SK-N-SH treated with all-trans-retinoic acid at 6 μM for 48 hours (cell line): Measurements from ENCODE around the gene POU1F1.
A peak's percentile ranks its signal among the peaks of the same experiment; 100 is the strongest.

ENCODE experiments used
- ATAC-seq: fragments of 200-7000 bp; cut with Tn5 transposase; 3 replicates; pipeline ENCODE4 v1.9.1; 2020; ENCODE audit warnings: mild to moderate bottlenecking, moderate library complexity
- ARNTL ChIP-seq: fragments of 450-650 bp; formaldehyde crosslinking; IDR thresholded peaks from 2 replicates; pipeline ENCODE4 v1.5.0; 2020; ENCODE audit warnings: low read depth, mild to moderate bottlenecking, moderate library complexity, borderline replicate concordance
- BACH2 ChIP-seq: fragments of 250-450 bp; sonication (Bioruptor Pico); IDR thresholded peaks from 2 replicates; pipeline ENCODE4 v1.9.0; 2021; ENCODE audit warnings: mild to moderate bottlenecking, borderline replicate concordance
- CSDC2 ChIP-seq: fragments of 250-450 bp; sonication (Bioruptor Pico); IDR thresholded peaks from 2 replicates; pipeline ENCODE4 v1.5.0; 2020; ENCODE audit warnings: mild to moderate bottlenecking, moderate library complexity
- ESRRG ChIP-seq: fragments of 250-450 bp; sonication (Bioruptor Pico); IDR thresholded peaks from 2 replicates; pipeline ENCODE4 v1.6.1; 2021; ENCODE audit warnings: mild to moderate bottlenecking
- GLIS3 ChIP-seq: fragments of 250-450 bp; sonication (Bioruptor Pico); IDR thresholded peaks from 2 replicates; pipeline ENCODE4 v1.5.0; 2020; ENCODE audit warnings: mild to moderate bottlenecking, moderate library complexity
- ISL1 ChIP-seq: fragments of 250-450 bp; sonication (Bioruptor Pico); IDR thresholded peaks from 2 replicates; pipeline ENCODE4 v2.1.2; 2022; ENCODE audit warnings: mild to moderate bottlenecking, moderate library complexity
- OSR1 ChIP-seq: fragments of 250-450 bp; sonication (Bioruptor Pico); IDR thresholded peaks from 2 replicates; pipeline ENCODE4 v1.8.0; 2022; ENCODE audit warnings: moderate library complexity, mild to moderate bottlenecking, inconsistent platforms
- PPARA ChIP-seq: fragments of 250-450 bp; sonication (Bioruptor Pico); IDR thresholded peaks from 2 replicates; pipeline ENCODE4 v1.5.0; 2020; ENCODE audit warnings: mild to moderate bottlenecking, borderline replicate concordance
- RARB ChIP-seq: fragments of 250-450 bp; sonication (Bioruptor Pico); IDR thresholded peaks from 2 replicates; pipeline ENCODE4 v1.8.0; 2021; ENCODE audit warnings: mild to moderate bottlenecking, moderate library complexity
- TOX ChIP-seq: fragments of 250-450 bp; sonication (Bioruptor Pico); IDR thresholded peaks from 2 replicates; pipeline ENCODE4 v1.8.0; 2021; ENCODE audit warnings: mild to moderate bottlenecking, moderate library complexity, borderline replicate concordance
- ZC3H10 ChIP-seq: fragments of 250-450 bp; sonication (Bioruptor Pico); IDR thresholded peaks from 2 replicates; pipeline ENCODE4 v1.5.1; 2021; ENCODE audit warnings: mild to moderate bottlenecking, moderate library complexity
- ZFP3 ChIP-seq: fragments of 250-450 bp; sonication (Bioruptor Pico); IDR thresholded peaks from 2 replicates; pipeline ENCODE4 v1.5.0; 2020; ENCODE audit warnings: mild to moderate bottlenecking, moderate library complexity
- ZNF565 ChIP-seq: fragments of 450-650 bp; formaldehyde crosslinking; conservative IDR thresholded peaks from 2 replicates; pipeline ENCODE4 v1.5.0; 2020; ENCODE audit warnings: low read depth, mild to moderate bottlenecking, moderate library complexity
- ZNF70 ChIP-seq: fragments of 450-650 bp; formaldehyde crosslinking; IDR thresholded peaks from 2 replicates; pipeline ENCODE4 v1.5.0; 2020; ENCODE audit warnings: mild to moderate bottlenecking, moderate library complexity
- ZNF8 ChIP-seq: fragments of 450-650 bp; formaldehyde crosslinking; IDR thresholded peaks from 2 replicates; pipeline ENCODE4 v1.5.0; 2020; ENCODE audit warnings: mild to moderate bottlenecking, moderate library complexity
- TF ChIP-seq, protein P1 (sequence below): fragments of 250-450 bp; sonication (Bioruptor Pico); IDR thresholded peaks from 2 replicates; pipeline ENCODE4 v1.5.1; 2021; ENCODE audit warnings: mild to moderate bottlenecking, moderate library complexity
- TF ChIP-seq, protein P2 (sequence below): fragments of 250-450 bp; sonication (Bioruptor Pico); IDR thresholded peaks from 2 replicates; pipeline ENCODE4 v1.8.0; 2020; ENCODE audit warnings: mild to moderate bottlenecking, moderate library complexity, borderline replicate concordance
- TF ChIP-seq, protein P3 (sequence below): fragments of 250-450 bp; sonication (Bioruptor Pico); IDR thresholded peaks from 2 replicates; pipeline ENCODE4 v1.5.0; 2020; ENCODE audit warnings: mild to moderate bottlenecking, moderate library complexity
- TF ChIP-seq, protein P4 (sequence below): fragments of 250-450 bp; sonication (Bioruptor Pico); IDR thresholded peaks from 2 replicates; pipeline ENCODE4 v1.8.0; 2021; ENCODE audit warnings: low read depth, mild to moderate bottlenecking, moderate library complexity, borderline replicate concordance

Gene POU1F1

DNA sequence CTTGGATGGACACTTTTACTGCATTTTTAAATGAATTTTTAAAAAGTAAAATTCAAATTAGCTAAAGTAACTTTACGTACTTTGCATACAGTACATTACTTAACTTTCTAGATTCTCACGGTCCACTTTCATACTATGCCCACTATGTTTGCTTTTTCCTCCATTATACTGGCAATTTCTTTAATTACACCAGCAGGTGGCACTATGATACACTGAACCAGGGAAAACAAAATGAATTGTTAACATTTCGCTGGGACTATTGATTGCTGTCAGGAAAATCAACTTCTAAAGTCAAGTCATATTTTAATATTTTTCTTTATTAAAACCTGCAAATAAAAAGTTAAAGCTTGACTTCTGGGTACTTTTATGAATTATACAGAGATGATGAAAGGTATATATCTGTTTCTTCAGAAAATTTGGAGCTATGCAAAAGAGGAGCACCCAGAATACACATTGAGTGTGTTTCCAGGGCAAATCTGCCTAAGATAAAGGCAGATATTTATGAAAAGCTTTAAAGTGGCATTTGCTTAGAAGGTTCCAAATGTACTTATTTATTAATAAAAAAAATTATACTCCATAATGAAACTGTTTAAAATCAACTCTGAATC lies 21.8 kb upstream of the POU1F1 start:
- peak; percentile 83 for ATAC-seq

DNA sequence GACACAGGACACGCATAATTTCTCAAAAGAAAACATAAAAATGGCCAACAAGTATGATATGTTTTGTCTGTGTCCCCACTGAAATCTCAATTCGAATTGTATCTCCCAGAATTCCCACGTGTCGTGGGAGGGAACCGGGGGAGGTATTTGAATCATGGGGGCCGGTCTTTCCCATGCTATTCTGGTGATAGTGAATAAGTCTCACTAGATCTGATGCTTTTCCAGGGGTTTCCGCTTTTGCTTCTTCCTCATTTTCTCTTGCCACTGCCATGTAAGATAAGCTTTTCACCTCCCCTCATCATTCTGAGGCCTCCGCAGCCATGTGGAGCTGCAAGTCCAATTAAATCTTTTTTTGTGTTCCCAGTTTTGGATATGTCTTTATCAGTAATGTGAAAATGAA lies 12.1 kb upstream of the POU1F1 start:
- TF ChIP-seq ZNF8 (CRISPR knock-in tag) (no peak), BACH2 (CRISPR knock-in tag) (no peak), ZNF70 (CRISPR knock-in tag) (no peak), PPARA (CRISPR knock-in tag) (no peak), ZC3H10 (CRISPR knock-in tag) (no peak), TOX (CRISPR knock-in tag) (no peak), OSR1 (CRISPR knock-in tag) (no peak), ESRRG (CRISPR knock-in tag) (no peak), GLIS3 (no peak), ZNF565 (CRISPR knock-in tag) (no peak), CSDC2 (no peak), ZFP3 (no peak)
- TF ChIP-seq, protein P1, sequence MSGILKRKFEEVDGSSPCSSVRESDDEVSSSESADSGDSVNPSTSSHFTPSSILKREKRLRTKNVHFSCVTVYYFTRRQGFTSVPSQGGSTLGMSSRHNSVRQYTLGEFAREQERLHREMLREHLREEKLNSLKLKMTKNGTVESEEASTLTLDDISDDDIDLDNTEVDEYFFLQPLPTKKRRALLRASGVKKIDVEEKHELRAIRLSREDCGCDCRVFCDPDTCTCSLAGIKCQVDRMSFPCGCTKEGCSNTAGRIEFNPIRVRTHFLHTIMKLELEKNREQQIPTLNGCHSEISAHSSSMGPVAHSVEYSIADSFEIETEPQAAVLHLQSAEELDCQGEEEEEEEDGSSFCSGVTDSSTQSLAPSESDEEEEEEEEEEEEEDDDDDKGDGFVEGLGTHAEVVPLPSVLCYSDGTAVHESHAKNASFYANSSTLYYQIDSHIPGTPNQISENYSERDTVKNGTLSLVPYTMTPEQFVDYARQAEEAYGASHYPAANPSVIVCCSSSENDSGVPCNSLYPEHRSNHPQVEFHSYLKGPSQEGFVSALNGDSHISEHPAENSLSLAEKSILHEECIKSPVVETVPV = no peak
- TF ChIP-seq, protein P2, sequence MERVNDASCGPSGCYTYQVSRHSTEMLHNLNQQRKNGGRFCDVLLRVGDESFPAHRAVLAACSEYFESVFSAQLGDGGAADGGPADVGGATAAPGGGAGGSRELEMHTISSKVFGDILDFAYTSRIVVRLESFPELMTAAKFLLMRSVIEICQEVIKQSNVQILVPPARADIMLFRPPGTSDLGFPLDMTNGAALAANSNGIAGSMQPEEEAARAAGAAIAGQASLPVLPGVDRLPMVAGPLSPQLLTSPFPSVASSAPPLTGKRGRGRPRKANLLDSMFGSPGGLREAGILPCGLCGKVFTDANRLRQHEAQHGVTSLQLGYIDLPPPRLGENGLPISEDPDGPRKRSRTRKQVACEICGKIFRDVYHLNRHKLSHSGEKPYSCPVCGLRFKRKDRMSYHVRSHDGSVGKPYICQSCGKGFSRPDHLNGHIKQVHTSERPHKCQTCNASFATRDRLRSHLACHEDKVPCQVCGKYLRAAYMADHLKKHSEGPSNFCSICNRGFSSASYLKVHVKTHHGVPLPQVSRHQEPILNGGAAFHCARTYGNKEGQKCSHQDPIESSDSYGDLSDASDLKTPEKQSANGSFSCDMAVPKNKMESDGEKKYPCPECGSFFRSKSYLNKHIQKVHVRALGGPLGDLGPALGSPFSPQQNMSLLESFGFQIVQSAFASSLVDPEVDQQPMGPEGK (CRISPR knock-in tag) = no peak
- TF ChIP-seq, protein P3, sequence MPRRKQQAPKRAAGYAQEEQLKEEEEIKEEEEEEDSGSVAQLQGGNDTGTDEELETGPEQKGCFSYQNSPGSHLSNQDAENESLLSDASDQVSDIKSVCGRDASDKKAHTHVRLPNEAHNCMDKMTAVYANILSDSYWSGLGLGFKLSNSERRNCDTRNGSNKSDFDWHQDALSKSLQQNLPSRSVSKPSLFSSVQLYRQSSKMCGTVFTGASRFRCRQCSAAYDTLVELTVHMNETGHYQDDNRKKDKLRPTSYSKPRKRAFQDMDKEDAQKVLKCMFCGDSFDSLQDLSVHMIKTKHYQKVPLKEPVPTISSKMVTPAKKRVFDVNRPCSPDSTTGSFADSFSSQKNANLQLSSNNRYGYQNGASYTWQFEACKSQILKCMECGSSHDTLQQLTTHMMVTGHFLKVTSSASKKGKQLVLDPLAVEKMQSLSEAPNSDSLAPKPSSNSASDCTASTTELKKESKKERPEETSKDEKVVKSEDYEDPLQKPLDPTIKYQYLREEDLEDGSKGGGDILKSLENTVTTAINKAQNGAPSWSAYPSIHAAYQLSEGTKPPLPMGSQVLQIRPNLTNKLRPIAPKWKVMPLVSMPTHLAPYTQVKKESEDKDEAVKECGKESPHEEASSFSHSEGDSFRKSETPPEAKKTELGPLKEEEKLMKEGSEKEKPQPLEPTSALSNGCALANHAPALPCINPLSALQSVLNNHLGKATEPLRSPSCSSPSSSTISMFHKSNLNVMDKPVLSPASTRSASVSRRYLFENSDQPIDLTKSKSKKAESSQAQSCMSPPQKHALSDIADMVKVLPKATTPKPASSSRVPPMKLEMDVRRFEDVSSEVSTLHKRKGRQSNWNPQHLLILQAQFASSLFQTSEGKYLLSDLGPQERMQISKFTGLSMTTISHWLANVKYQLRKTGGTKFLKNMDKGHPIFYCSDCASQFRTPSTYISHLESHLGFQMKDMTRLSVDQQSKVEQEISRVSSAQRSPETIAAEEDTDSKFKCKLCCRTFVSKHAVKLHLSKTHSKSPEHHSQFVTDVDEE (CRISPR knock-in tag) = no peak
- TF ChIP-seq, protein P4, sequence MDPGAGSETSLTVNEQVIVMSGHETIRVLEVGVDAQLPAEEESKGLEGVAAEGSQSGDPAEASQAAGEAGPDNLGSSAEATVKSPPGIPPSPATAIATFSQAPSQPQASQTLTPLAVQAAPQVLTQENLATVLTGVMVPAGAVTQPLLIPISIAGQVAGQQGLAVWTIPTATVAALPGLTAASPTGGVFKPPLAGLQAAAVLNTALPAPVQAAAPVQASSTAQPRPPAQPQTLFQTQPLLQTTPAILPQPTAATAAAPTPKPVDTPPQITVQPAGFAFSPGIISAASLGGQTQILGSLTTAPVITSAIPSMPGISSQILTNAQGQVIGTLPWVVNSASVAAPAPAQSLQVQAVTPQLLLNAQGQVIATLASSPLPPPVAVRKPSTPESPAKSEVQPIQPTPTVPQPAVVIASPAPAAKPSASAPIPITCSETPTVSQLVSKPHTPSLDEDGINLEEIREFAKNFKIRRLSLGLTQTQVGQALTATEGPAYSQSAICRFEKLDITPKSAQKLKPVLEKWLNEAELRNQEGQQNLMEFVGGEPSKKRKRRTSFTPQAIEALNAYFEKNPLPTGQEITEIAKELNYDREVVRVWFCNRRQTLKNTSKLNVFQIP (CRISPR knock-in tag) = no peak
- ATAC-seq = no peak

More for the DNA sequence above, 21.8 kb upstream of the POU1F1 start:
- TF ChIP-seq, protein P1 = no peak
- no peak for TF ChIP-seq CSDC2
- TF ChIP-seq ISL1 (CRISPR knock-in tag) = no peak

DNA sequence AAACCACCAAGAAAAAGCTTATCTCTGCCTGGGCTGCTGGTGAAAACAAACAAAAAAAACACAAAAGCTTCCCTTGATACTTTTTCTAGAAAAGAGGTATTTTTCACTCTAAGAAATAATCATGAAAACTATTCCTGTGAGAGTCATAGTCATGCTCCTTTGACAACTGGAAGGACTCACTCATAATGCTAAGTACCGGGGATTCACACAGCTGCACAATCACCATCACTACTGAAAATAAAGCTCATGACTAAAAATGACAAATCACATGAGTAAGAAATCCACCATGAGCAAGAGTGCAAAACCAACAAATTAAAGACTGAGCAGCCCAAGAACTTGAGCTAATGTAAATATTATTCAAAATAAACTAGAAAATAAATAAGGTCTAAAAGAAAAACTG lies 10.6 kb upstream of the POU1F1 start:
- ATAC-seq = no peak
- TF ChIP-seq, protein P3 (CRISPR knock-in tag) = no peak
- TF ChIP-seq, protein P4 (CRISPR knock-in tag) = no peak
- TF ChIP-seq BACH2 (CRISPR knock-in tag) (no peak), ARNTL (CRISPR knock-in tag) (no peak), CSDC2 (no peak), OSR1 (CRISPR knock-in tag) (no peak), GLIS3 (no peak), RARB (CRISPR knock-in tag) (no peak), PPARA (CRISPR knock-in tag) (no peak)
- TF ChIP-seq, protein P1 = no peak
